ENCODE data around the gene PRKCA.

The PRKCA gene

GRCh38 chr17:66549311-66549704 lies 246.9 kb downstream of the PRKCA start:
- Histone ChIP-seq H3K9ac (ENCODE audit: low read length) (no peak overlapping the region), H3K4me1 (ENCODE audit: insufficient read depth, low read length) (peaks cover 29% of the 10 kb centered on the region), H3K36me3 (ENCODE audit: insufficient read depth, low read length) (no peaks in the 10 kb centered on the region), H3K4me3 (ENCODE audit: low read depth in 1 of 2, low read length in 2 of 2) (no peak overlapping the region), H3K27me3 (ENCODE audit: control insufficient read depth in 1 of 2, insufficient read depth in 2 of 2, low read length in 2 of 2) (no peaks in the 10 kb centered on the region), H3K9me3 (ENCODE audit: low read length) (no peaks in the 10 kb centered on the region), H3K27ac (ENCODE audit: low read depth, low read length) (no peak overlapping the region)

GRCh38 chr17:66549731-66550207 lies 247.4 kb downstream of the PRKCA start:
- Histone ChIP-seq H3K36me3 (ENCODE audit: insufficient read depth, low read length) (no peaks in the 10 kb centered on the region), H3K9ac (ENCODE audit: low read length) (no peak overlapping the region), H3K4me3 (ENCODE audit: low read depth in 1 of 2, low read length in 2 of 2) (no peak overlapping the region), H3K9me3 (ENCODE audit: low read length) (no peaks in the 10 kb centered on the region), H3K27ac (ENCODE audit: low read depth, low read length) (no peak overlapping the region), H3K4me1 (ENCODE audit: insufficient read depth, low read length) (peaks cover 29% of the 10 kb centered on the region), H3K27me3 (ENCODE audit: control insufficient read depth in 1 of 2, insufficient read depth in 2 of 2, low read length in 2 of 2) (no peaks in the 10 kb centered on the region)

GRCh38 chr17:66551839-66552238 lies 249.4 kb downstream of the PRKCA start:
- H3K27me3 ChIP-seq (ENCODE audit: control insufficient read depth in 1 of 2, insufficient read depth in 2 of 2, low read length in 2 of 2): no peaks in the 10 kb centered on the region
- H3K4me1 ChIP-seq (ENCODE audit: insufficient read depth, low read length): peaks cover 29% of the 10 kb centered on the region
- H3K9me3 ChIP-seq (ENCODE audit: low read length): no peaks in the 10 kb centered on the region
- no peak overlapping the region for H3K9ac ChIP-seq (ENCODE audit: low read length)
- no peaks in the 10 kb centered on the region for H3K36me3 ChIP-seq (ENCODE audit: insufficient read depth, low read length)
- H3K4me3 ChIP-seq (ENCODE audit: low read depth in 1 of 2, low read length in 2 of 2): no peak overlapping the region
- no peak overlapping the region for H3K27ac ChIP-seq (ENCODE audit: low read depth, low read length)

DNA sequence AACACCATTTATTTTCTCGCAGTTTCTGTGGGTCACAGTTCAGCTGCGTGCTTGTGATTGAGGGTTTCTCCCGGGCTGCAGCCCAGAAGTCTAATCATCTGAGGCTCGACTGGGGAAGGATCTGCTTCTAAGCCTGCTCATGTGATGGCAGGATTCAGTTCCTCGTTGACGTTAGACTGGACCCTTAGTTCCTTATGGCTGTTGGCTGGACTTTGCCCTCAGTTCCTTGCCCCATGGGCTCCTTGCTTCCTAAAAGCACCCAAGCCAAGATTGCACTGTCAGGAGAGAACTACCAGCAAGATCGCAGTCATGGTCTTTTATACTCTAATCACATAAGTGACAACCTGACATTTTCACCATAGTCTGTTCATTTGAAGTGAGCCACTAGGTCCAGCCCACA lies 250.0 kb downstream of the PRKCA start:
- Histone ChIP-seq H3K4me3 (ENCODE audit: low read depth in 1 of 2, low read length in 2 of 2) (no peak overlapping the region), H3K9ac (ENCODE audit: low read length) (no peak overlapping the region), H3K36me3 (ENCODE audit: insufficient read depth, low read length) (no peaks in the 10 kb centered on the region), H3K9me3 (ENCODE audit: low read length) (no peaks in the 10 kb centered on the region), H3K4me1 (ENCODE audit: insufficient read depth, low read length) (peaks cover 29% of the 10 kb centered on the region), H3K27me3 (ENCODE audit: control insufficient read depth in 1 of 2, insufficient read depth in 2 of 2, low read length in 2 of 2) (no peaks in the 10 kb centered on the region), H3K27ac (ENCODE audit: low read depth, low read length) (no peak overlapping the region)

DNA sequence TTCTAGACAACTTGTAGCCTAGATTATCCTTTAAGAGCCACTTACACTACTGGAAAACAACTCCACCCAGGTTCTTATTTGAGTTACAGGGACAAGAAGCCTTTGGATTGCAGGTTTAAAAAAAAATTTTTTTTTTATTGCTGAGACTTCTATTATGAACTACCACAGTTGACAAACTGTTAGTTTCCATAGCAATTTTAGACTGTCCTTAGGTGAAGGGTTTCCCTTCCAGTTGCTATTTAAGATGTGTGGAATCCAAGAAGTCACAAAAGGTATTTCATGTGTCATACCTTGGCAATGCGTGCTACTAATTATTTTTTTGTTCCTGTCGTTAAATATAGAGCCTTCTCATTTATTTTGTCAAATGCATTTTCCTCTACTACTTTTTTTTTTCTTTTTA lies 253.2 kb downstream of the PRKCA start:
- Histone ChIP-seq H3K4me1 (ENCODE audit: insufficient read depth, low read length) (peaks cover 9% of the 10 kb centered on the region), H3K4me3 (ENCODE audit: low read depth in 1 of 2, low read length in 2 of 2) (no peak overlapping the region), H3K9me3 (ENCODE audit: low read length) (no peaks in the 10 kb centered on the region), H3K27ac (ENCODE audit: low read depth, low read length) (no peak overlapping the region), H3K9ac (ENCODE audit: low read length) (no peak overlapping the region), H3K36me3 (ENCODE audit: insufficient read depth, low read length) (no peaks in the 10 kb centered on the region), H3K27me3 (ENCODE audit: control insufficient read depth in 1 of 2, insufficient read depth in 2 of 2, low read length in 2 of 2) (no peaks in the 10 kb centered on the region)

DNA sequence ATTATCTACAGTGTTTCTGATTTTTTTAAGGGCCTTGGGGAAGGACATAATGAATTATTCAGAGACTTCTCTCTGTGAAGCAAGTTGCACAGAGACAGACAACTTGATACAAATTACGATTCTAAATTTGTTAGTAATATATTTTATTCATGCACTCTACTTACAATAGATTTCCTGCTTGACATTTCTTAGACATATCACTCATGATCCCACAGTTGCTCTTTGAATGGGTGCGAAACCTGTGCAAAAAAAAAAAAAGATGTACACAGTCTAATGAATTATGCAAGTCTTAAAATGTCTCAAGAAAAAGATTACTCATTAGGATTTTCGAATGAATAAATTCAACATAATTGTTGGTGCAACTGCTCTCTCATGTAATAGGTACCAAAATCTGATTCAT lies 254.8 kb downstream of the PRKCA start:
- no peak overlapping the region for H3K9ac ChIP-seq (ENCODE audit: low read length)
- no peak overlapping the region for H3K4me3 ChIP-seq (ENCODE audit: low read depth in 1 of 2, low read length in 2 of 2)
- H3K27me3 ChIP-seq (ENCODE audit: control insufficient read depth in 1 of 2, insufficient read depth in 2 of 2, low read length in 2 of 2): no peaks in the 10 kb centered on the region
- no peak overlapping the region for H3K27ac ChIP-seq (ENCODE audit: low read depth, low read length)
- H3K4me1 ChIP-seq (ENCODE audit: insufficient read depth, low read length): peaks cover 9% of the 10 kb centered on the region
- no peaks in the 10 kb centered on the region for H3K36me3 ChIP-seq (ENCODE audit: insufficient read depth, low read length)
- no peaks in the 10 kb centered on the region for H3K9me3 ChIP-seq (ENCODE audit: low read length)

GRCh38 chr17:66557886-66558285 lies 255.5 kb downstream of the PRKCA start:
- Histone ChIP-seq H3K9me3 (ENCODE audit: low read length) (no peaks in the 10 kb centered on the region), H3K9ac (ENCODE audit: low read length) (no peak overlapping the region), H3K27ac (ENCODE audit: low read depth, low read length) (no peak overlapping the region), H3K4me1 (ENCODE audit: insufficient read depth, low read length) (peaks cover 9% of the 10 kb centered on the region), H3K36me3 (ENCODE audit: insufficient read depth, low read length) (no peaks in the 10 kb centered on the region), H3K4me3 (ENCODE audit: low read depth in 1 of 2, low read length in 2 of 2) (no peak overlapping the region), H3K27me3 (ENCODE audit: control insufficient read depth in 1 of 2, insufficient read depth in 2 of 2, low read length in 2 of 2) (no peaks in the 10 kb centered on the region)

GRCh38 chr17:66560691-66561090 lies 258.3 kb downstream of the PRKCA start:
- Histone ChIP-seq H3K27ac (ENCODE audit: low read depth, low read length) (no peak overlapping the region), H3K27me3 (ENCODE audit: control insufficient read depth in 1 of 2, insufficient read depth in 2 of 2, low read length in 2 of 2) (no peaks in the 10 kb centered on the region), H3K4me3 (ENCODE audit: low read depth in 1 of 2, low read length in 2 of 2) (no peak overlapping the region), H3K36me3 (ENCODE audit: insufficient read depth, low read length) (no peaks in the 10 kb centered on the region), H3K4me1 (ENCODE audit: insufficient read depth, low read length) (peaks cover 18% of the 10 kb centered on the region), H3K9ac (ENCODE audit: low read length) (no peak overlapping the region), H3K9me3 (ENCODE audit: low read length) (no peaks in the 10 kb centered on the region)

DNA sequence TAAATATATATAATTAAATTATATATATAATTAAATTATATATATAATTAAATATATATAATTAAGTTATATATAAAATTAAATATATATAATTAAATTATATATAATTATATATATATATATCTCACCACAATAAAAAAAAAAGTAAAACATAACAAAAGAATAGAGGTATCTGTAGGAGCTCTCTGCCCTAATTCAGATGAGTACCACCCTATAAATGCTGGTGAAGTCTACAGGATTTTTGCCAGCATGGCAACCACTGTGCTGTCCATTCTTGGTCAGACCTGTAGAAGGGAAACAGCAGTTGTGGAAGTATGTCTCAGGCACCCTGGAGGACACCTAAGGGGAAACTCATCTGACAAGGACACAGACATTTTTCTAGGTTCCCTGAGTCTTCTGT lies 259.7 kb downstream of the PRKCA start:
- Histone ChIP-seq H3K9me3 (ENCODE audit: low read length) (no peaks in the 10 kb centered on the region), H3K4me3 (ENCODE audit: low read depth in 1 of 2, low read length in 2 of 2) (no peak overlapping the region), H3K4me1 (ENCODE audit: insufficient read depth, low read length) (peaks cover 22% of the 10 kb centered on the region), H3K9ac (ENCODE audit: low read length) (no peak overlapping the region), H3K27ac (ENCODE audit: low read depth, low read length) (no peak overlapping the region), H3K36me3 (ENCODE audit: insufficient read depth, low read length) (no peaks in the 10 kb centered on the region), H3K27me3 (ENCODE audit: control insufficient read depth in 1 of 2, insufficient read depth in 2 of 2, low read length in 2 of 2) (no peaks in the 10 kb centered on the region)

GRCh38 chr17:66564992-66565465 lies 262.6 kb downstream of the PRKCA start:
- no peaks in the 10 kb centered on the region for H3K9me3 ChIP-seq (ENCODE audit: low read length)
- no peaks in the 10 kb centered on the region for H3K27me3 ChIP-seq (ENCODE audit: control insufficient read depth in 1 of 2, insufficient read depth in 2 of 2, low read length in 2 of 2)
- no peak overlapping the region for H3K27ac ChIP-seq (ENCODE audit: low read depth, low read length)
- no peak overlapping the region for H3K4me3 ChIP-seq (ENCODE audit: low read depth in 1 of 2, low read length in 2 of 2)
- no peak overlapping the region for H3K9ac ChIP-seq (ENCODE audit: low read length)
- H3K36me3 ChIP-seq (ENCODE audit: insufficient read depth, low read length): no peaks in the 10 kb centered on the region
- peaks cover 20% of the 10 kb centered on the region for H3K4me1 ChIP-seq (ENCODE audit: insufficient read depth, low read length)

DNA sequence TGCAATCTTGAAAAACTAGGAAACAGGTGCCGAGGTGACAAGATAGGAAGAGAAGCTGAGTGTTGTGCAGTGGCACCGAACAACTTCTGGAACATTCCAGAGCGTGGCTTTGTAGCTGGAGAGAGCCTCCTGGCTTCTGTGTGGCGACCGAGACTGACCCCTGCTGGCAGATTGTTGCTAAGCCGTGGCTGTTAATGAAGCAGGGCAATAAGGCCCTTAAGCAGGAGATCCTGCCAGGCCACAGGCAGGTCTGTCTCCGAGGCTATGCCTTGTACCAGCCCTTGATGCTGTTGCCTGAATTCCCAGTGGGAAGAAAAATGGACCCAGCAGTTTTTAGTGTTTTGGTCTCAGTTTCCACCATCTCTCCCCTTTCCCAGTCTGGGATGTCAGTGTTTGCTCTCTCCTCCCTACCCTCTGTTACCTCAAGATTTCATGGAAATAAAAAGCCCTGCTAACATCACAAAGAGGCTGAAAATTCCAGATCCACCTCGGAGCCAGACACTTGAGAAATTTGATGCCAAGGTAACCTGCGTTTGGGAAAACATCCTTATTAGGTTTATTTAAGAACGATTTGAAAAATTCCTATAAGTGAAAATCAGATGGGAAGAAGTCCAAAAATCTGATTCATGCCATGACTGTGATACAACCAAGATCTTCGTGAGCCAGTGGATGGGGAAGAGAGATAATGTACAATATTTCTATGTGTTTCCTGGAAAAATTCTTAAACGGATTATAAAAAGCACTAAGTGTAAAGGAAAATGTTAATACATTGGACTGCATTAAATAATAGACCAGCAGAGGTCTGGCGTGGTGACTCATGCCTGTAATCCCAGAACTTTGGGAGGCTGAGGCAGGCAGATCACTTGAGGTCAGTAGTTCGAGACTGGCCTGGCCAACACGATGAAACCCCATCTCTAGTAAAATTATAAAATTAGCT lies 265.1 kb downstream of the PRKCA start:
- peaks cover 20% of the 10 kb centered on the region for H3K4me1 ChIP-seq (ENCODE audit: insufficient read depth, low read length)
- no peaks in the 10 kb centered on the region for H3K9me3 ChIP-seq (ENCODE audit: low read length)
- no peak overlapping the region for H3K4me3 ChIP-seq (ENCODE audit: low read depth in 1 of 2, low read length in 2 of 2)
- no peaks in the 10 kb centered on the region for H3K27me3 ChIP-seq (ENCODE audit: control insufficient read depth in 1 of 2, insufficient read depth in 2 of 2, low read length in 2 of 2)
- no peak overlapping the region for H3K27ac ChIP-seq (ENCODE audit: low read depth, low read length)
- H3K9ac ChIP-seq (ENCODE audit: low read length): no peak overlapping the region
- H3K36me3 ChIP-seq (ENCODE audit: insufficient read depth, low read length): no peaks in the 10 kb centered on the region

GRCh38 chr17:66569572-66569971 lies 267.2 kb downstream of the PRKCA start:
- Histone ChIP-seq H3K4me1 (ENCODE audit: insufficient read depth, low read length) (peaks cover 20% of the 10 kb centered on the region), H3K4me3 (ENCODE audit: low read depth in 1 of 2, low read length in 2 of 2) (no peak overlapping the region), H3K27me3 (ENCODE audit: control insufficient read depth in 1 of 2, insufficient read depth in 2 of 2, low read length in 2 of 2) (no peaks in the 10 kb centered on the region), H3K27ac (ENCODE audit: low read depth, low read length) (no peak overlapping the region), H3K9me3 (ENCODE audit: low read length) (no peaks in the 10 kb centered on the region), H3K36me3 (ENCODE audit: insufficient read depth, low read length) (no peaks in the 10 kb centered on the region), H3K9ac (ENCODE audit: low read length) (no peak overlapping the region)
